ENCODE data around the gene SLC9A9.

SLC9A9 gene

GRCh38 chr3:143413372-143413771, 434.9 kb downstream of the SLC9A9 start:
- no peak for DNase-seq (ENCODE audit: low spot score)

GRCh38 chr3:143412084-143412483, 436.2 kb downstream of the SLC9A9 start:
- no peak for DNase-seq (ENCODE audit: low spot score)

GRCh38 chr3:143410259-143410658, 438.0 kb downstream of the SLC9A9 start:
- no peak for DNase-seq (ENCODE audit: low spot score)

GRCh38 chr3:143408771-143409170, 439.5 kb downstream of the SLC9A9 start:
- no peak for DNase-seq (ENCODE audit: low spot score)

- no peak for DNase-seq (ENCODE audit: low spot score)
Measured at GRCh38 chr3:143402602-143403001, 445.7 kb downstream of the SLC9A9 start.

- no peak for DNase-seq (ENCODE audit: low spot score)
Measured at GRCh38 chr3:143396790-143397189, 451.5 kb downstream of the SLC9A9 start.

- no peak for DNase-seq (ENCODE audit: low spot score)
Measured at GRCh38 chr3:143389388-143389787, 458.9 kb downstream of the SLC9A9 start.

GRCh38 chr3:143387425-143387824, 460.8 kb downstream of the SLC9A9 start:
- DNase-seq (ENCODE audit: low spot score), result no peak

GRCh38 chr3:143384076-143384475, 464.2 kb downstream of the SLC9A9 start:
- no peak for DNase-seq (ENCODE audit: low spot score)

GRCh38 chr3:143383421-143383820, 464.8 kb downstream of the SLC9A9 start:
- DNase-seq (ENCODE audit: low spot score), result no peak

GRCh38 chr3:143382816-143383215, 465.5 kb downstream of the SLC9A9 start:
- no peak for DNase-seq (ENCODE audit: low spot score)

GRCh38 chr3:143380449-143380848, 467.8 kb downstream of the SLC9A9 start:
- no peak for DNase-seq (ENCODE audit: low spot score)

GRCh38 chr3:143375698-143376097, 472.6 kb downstream of the SLC9A9 start:
- DNase-seq (ENCODE audit: low spot score), result no peak

GRCh38 chr3:143367171-143367570, 481.1 kb downstream of the SLC9A9 start:
- no peak for DNase-seq (ENCODE audit: low spot score)

GRCh38 chr3:143366672-143367071, 481.6 kb downstream of the SLC9A9 start:
- DNase-seq (ENCODE audit: low spot score), result no peak

GRCh38 chr3:143363949-143364348, 484.3 kb downstream of the SLC9A9 start:
- no peak for DNase-seq (ENCODE audit: low spot score)

- no peak for DNase-seq (ENCODE audit: low spot score)
Measured at GRCh38 chr3:143363276-143363675, 485.0 kb downstream of the SLC9A9 start.

- DNase-seq (ENCODE audit: low spot score), result no peak
Measured at GRCh38 chr3:143362115-143362991, 485.9 kb downstream of the SLC9A9 start.

- no peak for DNase-seq (ENCODE audit: low spot score)
Measured at GRCh38 chr3:143361589-143361988, 486.7 kb downstream of the SLC9A9 start.

GRCh38 chr3:143360244-143360643, 488.0 kb downstream of the SLC9A9 start:
- DNase-seq (ENCODE audit: low spot score), result no peak

- no peak for DNase-seq (ENCODE audit: low spot score)
Measured at GRCh38 chr3:143358793-143359491, 489.3 kb downstream of the SLC9A9 start.

- no peak for DNase-seq (ENCODE audit: low spot score)
Measured at GRCh38 chr3:143358155-143358792, 490.0 kb downstream of the SLC9A9 start.

- no peak for DNase-seq (ENCODE audit: low spot score)
Measured at GRCh38 chr3:143357700-143358099, 490.6 kb downstream of the SLC9A9 start.

Measured in AG20443 (cell line).